ENCODE results near the gene HDAC4.

HDAC4 gene

DNA sequence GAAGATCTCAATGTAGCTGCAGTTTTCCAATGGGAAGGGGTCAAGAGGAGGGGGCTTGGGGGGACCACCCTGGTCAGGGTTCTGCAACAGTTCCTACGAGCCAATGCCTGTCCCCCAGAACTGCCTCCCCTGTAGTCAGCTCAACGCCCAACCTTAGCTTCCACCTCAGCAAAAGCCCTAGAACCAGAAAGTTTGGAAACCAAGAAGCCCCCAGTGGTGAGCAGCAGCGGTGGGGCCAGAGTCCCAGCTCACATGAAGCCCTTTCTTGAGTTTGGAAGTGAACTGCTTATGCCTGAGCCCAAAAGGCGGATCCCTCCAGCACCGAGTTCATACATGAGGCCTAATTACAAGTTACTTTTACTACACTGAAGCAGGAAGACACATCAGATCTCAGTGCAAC is 162.4 kb downstream of the HDAC4 start:
- H3K9ac ChIP-seq (ENCODE audit: low read length) = no peak overlapping the region
- H3K9me2 ChIP-seq (replicated peaks; ENCODE audit: insufficient read depth, low read length) = no peaks in the 10 kb centered on the region
- TF ChIP-seq, protein P1, sequence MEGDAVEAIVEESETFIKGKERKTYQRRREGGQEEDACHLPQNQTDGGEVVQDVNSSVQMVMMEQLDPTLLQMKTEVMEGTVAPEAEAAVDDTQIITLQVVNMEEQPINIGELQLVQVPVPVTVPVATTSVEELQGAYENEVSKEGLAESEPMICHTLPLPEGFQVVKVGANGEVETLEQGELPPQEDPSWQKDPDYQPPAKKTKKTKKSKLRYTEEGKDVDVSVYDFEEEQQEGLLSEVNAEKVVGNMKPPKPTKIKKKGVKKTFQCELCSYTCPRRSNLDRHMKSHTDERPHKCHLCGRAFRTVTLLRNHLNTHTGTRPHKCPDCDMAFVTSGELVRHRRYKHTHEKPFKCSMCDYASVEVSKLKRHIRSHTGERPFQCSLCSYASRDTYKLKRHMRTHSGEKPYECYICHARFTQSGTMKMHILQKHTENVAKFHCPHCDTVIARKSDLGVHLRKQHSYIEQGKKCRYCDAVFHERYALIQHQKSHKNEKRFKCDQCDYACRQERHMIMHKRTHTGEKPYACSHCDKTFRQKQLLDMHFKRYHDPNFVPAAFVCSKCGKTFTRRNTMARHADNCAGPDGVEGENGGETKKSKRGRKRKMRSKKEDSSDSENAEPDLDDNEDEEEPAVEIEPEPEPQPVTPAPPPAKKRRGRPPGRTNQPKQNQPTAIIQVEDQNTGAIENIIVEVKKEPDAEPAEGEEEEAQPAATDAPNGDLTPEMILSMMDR (IDR thresholded peaks at IDR 0.05; ENCODE audit: insufficient read depth, low read length, poor library complexity, severe bottlenecking) = no peak
- no peak overlapping the region for H2AFZ ChIP-seq (ENCODE audit: low read depth, low read length, severe bottlenecking)
- no peaks in the 10 kb centered on the region for H3K9me3 ChIP-seq (ENCODE audit: insufficient read depth, low read length)
- no peak overlapping the region for H3K27ac ChIP-seq (ENCODE audit: low read depth, low read length)
- no peaks in the 10 kb centered on the region for H3F3A ChIP-seq (ENCODE audit: insufficient read depth)
- 0 out of 2 replicates have a peak, but pooled peaks cover 2% of the 10 kb centered on the region for H4K20me1 ChIP-seq (ENCODE audit: low read depth, low read length)
- H3K27me3 ChIP-seq (ENCODE audit: low read length) = no peaks in the 10 kb centered on the region
- H3K36me3 ChIP-seq (ENCODE audit: low read length) = no peaks in the 10 kb centered on the region
- no peaks in the 10 kb centered on the region for H3K79me2 ChIP-seq (ENCODE audit: insufficient read depth, low read length)
- H3K4me2 ChIP-seq (ENCODE audit: low read depth, low read length, poor library complexity, severe bottlenecking) = no peak overlapping the region
- no peak overlapping the region for H3K4me3 ChIP-seq (ENCODE audit: insufficient read depth, low read length, poor library complexity, severe bottlenecking)

GRCh38 chr2:239236808-239237205 is 164.0 kb downstream of the HDAC4 start:
- no peak for TF ChIP-seq EZH2phosphoT487 (conservative IDR thresholded peaks at IDR 0.05; ENCODE audit: low read length)
- TF ChIP-seq, protein P1 (IDR thresholded peaks at IDR 0.05; ENCODE audit: insufficient read depth, low read length, poor library complexity, severe bottlenecking) = no peak

DNA sequence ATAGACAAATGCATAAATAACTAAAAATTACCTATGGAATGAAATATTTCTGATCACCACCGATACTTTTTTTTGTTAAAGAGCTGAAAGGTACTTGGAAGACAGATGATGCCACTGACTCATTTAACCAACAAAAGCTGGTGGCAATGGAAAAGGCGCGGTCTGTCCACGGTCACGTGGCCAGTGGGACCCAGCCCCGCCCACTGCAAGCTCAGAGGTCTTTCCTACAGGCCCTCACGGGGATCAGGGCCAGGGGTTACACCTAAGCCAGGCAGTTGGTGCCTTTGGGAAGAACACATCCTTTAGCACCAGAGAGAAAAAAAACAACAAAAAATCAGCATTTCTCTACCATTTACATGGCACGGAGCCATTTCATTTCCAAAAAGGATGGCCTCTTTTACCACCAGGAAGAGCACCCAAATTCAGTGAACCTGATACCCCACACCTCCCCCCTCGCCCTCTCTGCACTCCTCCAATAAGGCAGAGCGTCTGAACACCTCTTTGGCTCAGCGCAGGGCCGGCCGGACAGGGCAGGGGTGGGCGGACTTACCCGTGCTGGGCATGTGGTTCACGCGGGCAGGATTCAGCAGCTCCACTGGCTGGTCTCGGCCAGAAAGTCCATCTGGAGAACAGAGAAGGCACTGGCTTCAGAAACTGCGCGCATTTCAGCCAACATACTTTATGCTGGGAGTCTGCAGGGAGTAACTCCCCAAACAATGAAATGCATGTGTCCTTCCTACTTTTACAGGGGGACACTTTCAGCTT is 164.6 kb downstream of the HDAC4 start:
- TF ChIP-seq, protein P1 (IDR thresholded peaks at IDR 0.05; ENCODE audit: insufficient read depth, low read length, poor library complexity, severe bottlenecking) = no peak
- no peak for TF ChIP-seq EZH2phosphoT487 (conservative IDR thresholded peaks at IDR 0.05; ENCODE audit: low read length)
- 0 out of 2 replicates have a peak, but pooled peaks cover 2% of the 10 kb centered on the region for H4K20me1 ChIP-seq (ENCODE audit: low read depth, low read length)
- H3K4me3 ChIP-seq (ENCODE audit: insufficient read depth, low read length, poor library complexity, severe bottlenecking) = no peak overlapping the region
- H3K9me3 ChIP-seq (ENCODE audit: insufficient read depth, low read length) = no peaks in the 10 kb centered on the region
- no peaks in the 10 kb centered on the region for H3F3A ChIP-seq (ENCODE audit: insufficient read depth)
- H3K27ac ChIP-seq (ENCODE audit: low read depth, low read length) = no peak overlapping the region
- H3K27me3 ChIP-seq (ENCODE audit: low read length) = no peaks in the 10 kb centered on the region
- no peak overlapping the region for H2AFZ ChIP-seq (ENCODE audit: low read depth, low read length, severe bottlenecking)
- H3K4me2 ChIP-seq (ENCODE audit: low read depth, low read length, poor library complexity, severe bottlenecking) = no peak overlapping the region
- H3K36me3 ChIP-seq (ENCODE audit: low read length) = no peaks in the 10 kb centered on the region
- H3K9me2 ChIP-seq (replicated peaks; ENCODE audit: insufficient read depth, low read length) = no peaks in the 10 kb centered on the region
- no peak overlapping the region for H3K9ac ChIP-seq (ENCODE audit: low read length)
- H3K79me2 ChIP-seq (ENCODE audit: insufficient read depth, low read length) = no peaks in the 10 kb centered on the region

More at GRCh38 chr2:239236808-239237205, 164.0 kb downstream of the HDAC4 start:
- H3F3A ChIP-seq (ENCODE audit: insufficient read depth) = no peaks in the 10 kb centered on the region
- no peaks in the 10 kb centered on the region for H3K79me2 ChIP-seq (ENCODE audit: insufficient read depth, low read length)
- H3K9me3 ChIP-seq (ENCODE audit: insufficient read depth, low read length) = no peaks in the 10 kb centered on the region
- no peak overlapping the region for H3K4me2 ChIP-seq (ENCODE audit: low read depth, low read length, poor library complexity, severe bottlenecking)
- no peak overlapping the region for H3K4me3 ChIP-seq (ENCODE audit: insufficient read depth, low read length, poor library complexity, severe bottlenecking)
- no peaks in the 10 kb centered on the region for H3K36me3 ChIP-seq (ENCODE audit: low read length)
- no peaks in the 10 kb centered on the region for H3K27me3 ChIP-seq (ENCODE audit: low read length)
- H3K9me2 ChIP-seq (replicated peaks; ENCODE audit: insufficient read depth, low read length) = no peaks in the 10 kb centered on the region
- H3K27ac ChIP-seq (ENCODE audit: low read depth, low read length) = no peak overlapping the region
- no peak overlapping the region for H3K9ac ChIP-seq (ENCODE audit: low read length)
- 0 out of 2 replicates have a peak, but pooled peaks cover 2% of the 10 kb centered on the region for H4K20me1 ChIP-seq (ENCODE audit: low read depth, low read length)
- H2AFZ ChIP-seq (ENCODE audit: low read depth, low read length, severe bottlenecking) = no peak overlapping the region
